ENCODE results near the gene SPEF2.

GRCh38 chr5:35717718-35718117 is 100.1 kb downstream of the SPEF2 start:
- TF ChIP-seq CTCF (IDR thresholded peaks at IDR 0.05 in 2 of 3, conservative IDR thresholded peaks at IDR 0.05 in 1 of 3; ENCODE audit: insufficient read depth in 2 of 3, low read depth in 1 of 3, low read length in 3 of 3) (no peak), MTA3 (IDR thresholded peaks at IDR 0.05; ENCODE audit: borderline replicate concordance) (no peak), YY1 (IDR thresholded peaks at IDR 0.05; ENCODE audit: borderline replicate concordance in 1 of 3, control insufficient read depth in 1 of 3, extremely low read depth in 1 of 3, insufficient read depth in 3 of 3, insufficient read length in 1 of 3, insufficient replicate concordance in 2 of 3, low read depth in 1 of 3, low read length in 2 of 3) (no peak), EZH2 (IDR thresholded peaks at IDR 0.05; ENCODE audit: borderline replicate concordance, low read depth, low read length) (no peak), L3MBTL2 (IDR thresholded peaks at IDR 0.05) (no peak), HIVEP1 (CRISPR knock-in tag; IDR thresholded peaks at IDR 0.05) (no peak), USF1 (CRISPR knock-in tag; IDR thresholded peaks at IDR 0.05) (no peak), POLR2A (conservative IDR thresholded peaks at IDR 0.05) (no peak), FOXK1 (CRISPR knock-in tag; IDR thresholded peaks at IDR 0.05; ENCODE audit: borderline replicate concordance) (no peak)
- TF ChIP-seq, protein P1, sequence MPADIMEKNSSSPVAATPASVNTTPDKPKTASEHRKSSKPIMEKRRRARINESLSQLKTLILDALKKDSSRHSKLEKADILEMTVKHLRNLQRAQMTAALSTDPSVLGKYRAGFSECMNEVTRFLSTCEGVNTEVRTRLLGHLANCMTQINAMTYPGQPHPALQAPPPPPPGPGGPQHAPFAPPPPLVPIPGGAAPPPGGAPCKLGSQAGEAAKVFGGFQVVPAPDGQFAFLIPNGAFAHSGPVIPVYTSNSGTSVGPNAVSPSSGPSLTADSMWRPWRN (IDR thresholded peaks at IDR 0.05; ENCODE audit: low read depth): no peak
- TF ChIP-seq, protein P2, sequence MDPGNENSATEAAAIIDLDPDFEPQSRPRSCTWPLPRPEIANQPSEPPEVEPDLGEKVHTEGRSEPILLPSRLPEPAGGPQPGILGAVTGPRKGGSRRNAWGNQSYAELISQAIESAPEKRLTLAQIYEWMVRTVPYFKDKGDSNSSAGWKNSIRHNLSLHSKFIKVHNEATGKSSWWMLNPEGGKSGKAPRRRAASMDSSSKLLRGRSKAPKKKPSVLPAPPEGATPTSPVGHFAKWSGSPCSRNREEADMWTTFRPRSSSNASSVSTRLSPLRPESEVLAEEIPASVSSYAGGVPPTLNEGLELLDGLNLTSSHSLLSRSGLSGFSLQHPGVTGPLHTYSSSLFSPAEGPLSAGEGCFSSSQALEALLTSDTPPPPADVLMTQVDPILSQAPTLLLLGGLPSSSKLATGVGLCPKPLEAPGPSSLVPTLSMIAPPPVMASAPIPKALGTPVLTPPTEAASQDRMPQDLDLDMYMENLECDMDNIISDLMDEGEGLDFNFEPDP (CRISPR knock-in tag; IDR thresholded peaks at IDR 0.05): no peak
- TF ChIP-seq, protein P3, sequence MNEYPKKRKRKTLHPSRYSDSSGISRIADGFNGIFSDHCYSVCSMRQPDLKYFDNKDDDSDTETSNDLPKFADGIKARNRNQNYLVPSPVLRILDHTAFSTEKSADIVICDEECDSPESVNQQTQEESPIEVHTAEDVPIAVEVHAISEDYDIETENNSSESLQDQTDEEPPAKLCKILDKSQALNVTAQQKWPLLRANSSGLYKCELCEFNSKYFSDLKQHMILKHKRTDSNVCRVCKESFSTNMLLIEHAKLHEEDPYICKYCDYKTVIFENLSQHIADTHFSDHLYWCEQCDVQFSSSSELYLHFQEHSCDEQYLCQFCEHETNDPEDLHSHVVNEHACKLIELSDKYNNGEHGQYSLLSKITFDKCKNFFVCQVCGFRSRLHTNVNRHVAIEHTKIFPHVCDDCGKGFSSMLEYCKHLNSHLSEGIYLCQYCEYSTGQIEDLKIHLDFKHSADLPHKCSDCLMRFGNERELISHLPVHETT (CRISPR knock-in tag; conservative IDR thresholded peaks at IDR 0.05 in 1 of 2, IDR thresholded peaks at IDR 0.05 in 1 of 2): no peak
